ENCODE results near the gene TP63. TPM values are rescaled to one million over a fixed set of nuclear protein-coding genes. Genes with fewer than 3 reads are reported as not detected.
A peak's percentile ranks its signal among the peaks of the same experiment; 100 is the strongest.

TP63 gene
- total RNA-seq, 1 experiment from 2014 or later = not detected

DNA sequence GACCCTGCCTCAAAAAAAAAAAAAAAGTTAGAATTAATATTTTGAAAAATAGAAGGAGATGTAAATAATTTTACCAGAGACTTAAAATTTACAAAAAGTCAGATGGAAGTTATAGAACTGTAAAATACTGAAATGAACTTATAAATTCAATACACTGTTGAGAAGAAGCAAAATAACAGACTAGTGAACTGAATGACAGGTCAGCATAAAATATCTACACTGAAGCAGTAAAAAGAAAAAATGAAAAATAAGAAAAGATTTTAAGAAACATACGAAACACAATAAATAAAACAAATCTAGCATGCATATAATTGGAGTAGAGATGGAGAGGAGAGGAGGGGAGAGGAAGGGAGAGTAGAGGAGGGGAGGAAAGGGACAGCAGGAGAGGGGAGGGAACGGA, 33.3 kb upstream of the TP63 start:
- no peaks in the 10 kb centered on the region for H3K4me1 Mint-ChIP-seq
- Histone ChIP-seq H2BK120ac (ENCODE audit: low read depth, low read length, poor library complexity, severe bottlenecking) (no peak overlapping the region), H4K8ac (replicated peaks; ENCODE audit: insufficient read length, low read depth, low read length) (no peak overlapping the region), H3K27me3 (ENCODE audit: insufficient read depth, low read length) (no peaks in the 10 kb centered on the region), H2BK5ac (ENCODE audit: insufficient read length, low read length) (no peak overlapping the region), H2BK20ac (ENCODE audit: low read depth, low read length, poor library complexity, severe bottlenecking) (no peak overlapping the region), H4K91ac (ENCODE audit: insufficient read length, low read depth, low read length) (no peak overlapping the region), H4K20me1 (ENCODE audit: control insufficient read depth, insufficient read depth, insufficient read length) (no peaks in the 10 kb centered on the region), H3K27ac (ENCODE audit: insufficient read length, low read depth, low read length) (no peak overlapping the region), H3K14ac (ENCODE audit: insufficient read depth, low read length) (no peak overlapping the region), H3K56ac (ENCODE audit: insufficient read length, low read depth, low read length) (no peak overlapping the region), H3K18ac (ENCODE audit: insufficient read length, low read depth, low read length) (no peak overlapping the region), H3K79me2 (ENCODE audit: insufficient read depth, low read length) (no peaks in the 10 kb centered on the region), H2BK12ac (ENCODE audit: insufficient read length, low read depth, low read length) (no peak overlapping the region), H3K4me2 (ENCODE audit: insufficient read depth, insufficient read length, low read length) (no peak overlapping the region), H3K79me1 (ENCODE audit: insufficient read depth, low read depth, low read length, poor library complexity, severe bottlenecking) (no peaks in the 10 kb centered on the region), H2AFZ (ENCODE audit: low read length) (no peak overlapping the region), H3K23ac (ENCODE audit: insufficient read length, low read depth, low read length) (no peak overlapping the region), H3K9me3 (ENCODE audit: control insufficient read depth, low read depth, low read length) (no peaks in the 10 kb centered on the region), H2AK5ac (ENCODE audit: insufficient read length, low read length) (no peak overlapping the region), H2BK15ac (ENCODE audit: low read depth, low read length) (no peak overlapping the region), H3K4ac (ENCODE audit: low read depth, low read length) (no peak overlapping the region), H4K5ac (ENCODE audit: insufficient read length, low read depth, low read length) (no peak overlapping the region), H3T11ph (ENCODE audit: low read length) (no peak overlapping the region), H3K4me1 (ENCODE audit: insufficient read depth, low read length) (no peaks in the 10 kb centered on the region), H3K9ac (ENCODE audit: extremely low read depth, insufficient read length, low read length) (no peak overlapping the region), H3K23me2 (ENCODE audit: insufficient read length, low read depth, low read length, poor library complexity, severe bottlenecking) (no peaks in the 10 kb centered on the region)
- H3K36me3 Mint-ChIP-seq (ENCODE audit: insufficient read depth in 1 of 3, low read depth in 3 of 3) = no peaks in the 10 kb centered on the region; a peak in 1 of 7 replicates
- H3K27ac Mint-ChIP-seq = 0 out of 7 replicates have a peak overlapping the region, but pooled peaks of 1 of the 3 experiments have one; percentile 44
- no CpG with 5 or more reads among the region's 2 CpGs for WGBS (ENCODE audit: extremely low coverage, insufficient read length, low lambda C conversion rate)
- H3K4me3 Mint-ChIP-seq = no peak overlapping the region
- H3K9me3 Mint-ChIP-seq = no peaks in the 10 kb centered on the region; a peak in 2 of 5 replicates
- no peaks in the 10 kb centered on the region for H3K27me3 Mint-ChIP-seq (ENCODE audit: low read depth)
- DNase-seq = no peak
- no peak for TF ChIP-seq CTCF (conservative IDR thresholded peaks at IDR 0.05)

Measured in H9 (cell line).